ENCODE results near the gene DNAI7. TPM values are rescaled to one million over a fixed set of nuclear protein-coding genes. Genes with fewer than 3 reads are reported as not detected.

The DNAI7 gene
- total and polyA plus RNA-seq, 2 donors (not counting 1 experiment from before 2014, with no cell fraction given) = 0.62 TPM; not detected in 1

DNA sequence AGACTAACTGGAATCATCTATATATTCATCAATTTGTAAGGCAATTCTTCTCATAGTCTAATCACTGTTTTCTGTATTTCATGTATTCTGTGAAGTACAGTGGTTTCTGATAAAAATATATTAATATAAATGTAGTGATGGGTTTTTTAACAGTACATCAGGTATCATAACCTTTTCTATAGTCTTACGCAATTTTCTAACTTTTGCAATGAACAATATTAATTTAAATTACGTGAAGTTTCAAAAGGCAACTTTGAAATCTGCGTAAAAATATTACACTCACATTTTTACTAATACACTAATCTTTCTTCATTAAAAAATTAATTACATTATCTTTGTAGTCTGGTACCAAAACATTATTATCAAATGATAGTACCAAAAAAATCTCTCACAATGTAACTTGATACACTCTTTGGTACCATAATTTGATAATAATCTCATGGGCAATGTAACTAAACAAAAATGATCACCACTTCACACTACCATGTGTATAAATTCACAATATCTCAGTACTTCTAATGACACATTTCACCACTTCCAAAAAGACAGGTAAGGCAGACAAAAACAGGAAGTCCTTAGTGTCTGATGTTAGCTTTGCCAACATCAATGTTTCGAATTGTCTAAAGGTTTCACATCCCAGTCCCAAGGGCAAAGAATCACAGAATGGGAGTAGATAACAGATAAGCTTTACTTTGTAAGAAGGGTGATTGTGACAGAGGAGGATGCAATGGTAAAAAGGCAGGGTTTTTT lies 8.7 kb downstream of the DNAI7 start:
- Histone ChIP-seq H3K4me3 (ENCODE audit: control extremely low read depth in 1 of 5, extremely low read depth in 1 of 5, insufficient read depth in 1 of 5, low read depth in 2 of 5, low read length in 4 of 5) (peak overlapping the region in 2 of 5 experiments; percentile 45 to 51), H3K36me3 (replicated peaks in 1 of 2; ENCODE audit: control extremely low read depth in 1 of 2, control insufficient read depth in 1 of 2, extremely low read depth in 1 of 2, insufficient read depth in 2 of 2, low read length in 1 of 2) (no peaks in the 10 kb centered on the region), H3K4me2 (replicated peaks; ENCODE audit: low read depth, low read length, poor library complexity, severe bottlenecking) (peak overlapping the region; percentile 54), H3K79me2 (ENCODE audit: control insufficient read depth, insufficient read depth, low read length) (no peaks in the 10 kb centered on the region), H4K20me1 (ENCODE audit: control insufficient read depth, insufficient read depth, low read length, poor library complexity, severe bottlenecking) (no peaks in the 10 kb centered on the region), H3K27me3 (replicated peaks in 1 of 4; ENCODE audit: control extremely low read depth in 1 of 4, control insufficient read depth in 3 of 4, insufficient read depth in 4 of 4, low read length in 3 of 4) (no peaks in the 10 kb centered on the region), H3K9ac (ENCODE audit: low read length) (peak overlapping the region; percentile 42), H3K9me3 (ENCODE audit: control extremely low read depth in 1 of 3, control insufficient read depth in 2 of 3, insufficient read depth in 1 of 3, low read length in 2 of 3) (peaks cover 0 to 1% (median 0%) of the 10 kb centered on the region in 3 donors), H2AFZ (ENCODE audit: insufficient read depth, low read depth, low read length, poor library complexity, severe bottlenecking) (peak overlapping the region; percentile 40), H3K27ac (ENCODE audit: low read length in 2 of 2) (no peak overlapping the region), H3K4me1 (ENCODE audit: control insufficient read depth in 2 of 2, insufficient read depth in 2 of 2, low read length in 2 of 2) (peaks cover 0 to 3% of the 10 kb centered on the region in 2 donors)
- no peaks in the 10 kb centered on the region for H3K27me3 Mint-ChIP-seq
- no CpG with 5 or more reads among the region's 4 CpGs for WGBS (ENCODE audit: insufficient coverage)
- no peaks in the 10 kb centered on the region for H3K9me3 Mint-ChIP-seq (ENCODE audit: insufficient read depth)
- intact Hi-C loops (cut with micrococcal nuclease) = loop anchor here (1.0 kb wide), 1 partner anchor 31 kb away; no protein-coding TSS in a partner anchor
- ChIA-PET CTCF (interaction anchor here (0.6 to 1.4 kb wide), 2 partner anchors 9 to 31 kb away, joined by 3 read pairs; partner anchors contain the start of genes DNAI7 and ETFRF1), POLR2A (interaction anchor here (0.7 kb wide), 1 partner anchor 212 kb away, joined by 3 read pairs; no protein-coding TSS in a partner anchor)
- peak; percentile 37 for DNase-seq
- no peak for TF ChIP-seq EZH2 (IDR thresholded peaks at IDR 0.05; ENCODE audit: borderline replicate concordance, insufficient read depth, low read depth, low read length, poor library complexity, severe bottlenecking)
- TF ChIP-seq, protein P1, sequence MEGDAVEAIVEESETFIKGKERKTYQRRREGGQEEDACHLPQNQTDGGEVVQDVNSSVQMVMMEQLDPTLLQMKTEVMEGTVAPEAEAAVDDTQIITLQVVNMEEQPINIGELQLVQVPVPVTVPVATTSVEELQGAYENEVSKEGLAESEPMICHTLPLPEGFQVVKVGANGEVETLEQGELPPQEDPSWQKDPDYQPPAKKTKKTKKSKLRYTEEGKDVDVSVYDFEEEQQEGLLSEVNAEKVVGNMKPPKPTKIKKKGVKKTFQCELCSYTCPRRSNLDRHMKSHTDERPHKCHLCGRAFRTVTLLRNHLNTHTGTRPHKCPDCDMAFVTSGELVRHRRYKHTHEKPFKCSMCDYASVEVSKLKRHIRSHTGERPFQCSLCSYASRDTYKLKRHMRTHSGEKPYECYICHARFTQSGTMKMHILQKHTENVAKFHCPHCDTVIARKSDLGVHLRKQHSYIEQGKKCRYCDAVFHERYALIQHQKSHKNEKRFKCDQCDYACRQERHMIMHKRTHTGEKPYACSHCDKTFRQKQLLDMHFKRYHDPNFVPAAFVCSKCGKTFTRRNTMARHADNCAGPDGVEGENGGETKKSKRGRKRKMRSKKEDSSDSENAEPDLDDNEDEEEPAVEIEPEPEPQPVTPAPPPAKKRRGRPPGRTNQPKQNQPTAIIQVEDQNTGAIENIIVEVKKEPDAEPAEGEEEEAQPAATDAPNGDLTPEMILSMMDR (IDR thresholded peaks at IDR 0.05) = no peak
- H3K27ac Mint-ChIP-seq = peak overlapping the region; percentile 20
- H3K4me1 Mint-ChIP-seq = peaks cover 8% of the 10 kb centered on the region
- ATAC-seq (ENCODE audit: low read depth) = peak; percentile 39
- H3K4me3 Mint-ChIP-seq = peak overlapping the region; percentile 77

- TF ChIP-seq, protein P1 (IDR thresholded peaks at IDR 0.05) = no peak
- no peak for TF ChIP-seq EZH2 (IDR thresholded peaks at IDR 0.05; ENCODE audit: borderline replicate concordance, insufficient read depth, low read depth, low read length, poor library complexity, severe bottlenecking)
- no peak overlapping the region for H3K9ac ChIP-seq (ENCODE audit: low read length)
- no peak overlapping the region for H2AFZ ChIP-seq (ENCODE audit: insufficient read depth, low read depth, low read length, poor library complexity, severe bottlenecking)
- H3K27me3 ChIP-seq (replicated peaks in 1 of 4; ENCODE audit: control extremely low read depth in 1 of 4, control insufficient read depth in 3 of 4, insufficient read depth in 4 of 4, low read length in 3 of 4) = no peaks in the 10 kb centered on the region
- ChIA-PET POLR2A (no interaction called here), CTCF (interaction anchor here (0.7 kb wide), 1 partner anchor 110 kb away, joined by 3 read pairs; no protein-coding TSS in a partner anchor)
- no peak for DNase-seq
- ATAC-seq (ENCODE audit: low read depth) = no peak
- Mint-ChIP-seq H3K4me3 (no peak overlapping the region), H3K27ac (no peak overlapping the region), H3K9me3 (ENCODE audit: insufficient read depth) (no peaks in the 10 kb centered on the region), H3K4me1 (peaks cover 8% of the 10 kb centered on the region), H3K27me3 (no peaks in the 10 kb centered on the region)
- peaks cover 0 to 3% of the 10 kb centered on the region in 2 donors for H3K4me1 ChIP-seq (ENCODE audit: control insufficient read depth in 2 of 2, insufficient read depth in 2 of 2, low read length in 2 of 2)
- no peak overlapping the region for H3K27ac ChIP-seq (ENCODE audit: low read length in 2 of 2)
- H3K9me3 ChIP-seq (ENCODE audit: control extremely low read depth in 1 of 3, control insufficient read depth in 2 of 3, insufficient read depth in 1 of 3, low read length in 2 of 3) = peaks cover 0 to 3% (median 2%) of the 10 kb centered on the region in 3 donors
- intact Hi-C loops (cut with micrococcal nuclease) = no loop called here
- no peak overlapping the region for H3K4me2 ChIP-seq (replicated peaks; ENCODE audit: low read depth, low read length, poor library complexity, severe bottlenecking)
- H4K20me1 ChIP-seq (ENCODE audit: control insufficient read depth, insufficient read depth, low read length, poor library complexity, severe bottlenecking) = no peaks in the 10 kb centered on the region
- H3K4me3 ChIP-seq (ENCODE audit: control extremely low read depth in 1 of 5, extremely low read depth in 1 of 5, insufficient read depth in 1 of 5, low read depth in 2 of 5, low read length in 4 of 5) = no peak overlapping the region
- no CpG with 5 or more reads among the region's 2 CpGs for WGBS (ENCODE audit: insufficient coverage)
- H3K79me2 ChIP-seq (ENCODE audit: control insufficient read depth, insufficient read depth, low read length) = no peaks in the 10 kb centered on the region
- no peaks in the 10 kb centered on the region for H3K36me3 ChIP-seq (replicated peaks in 1 of 2; ENCODE audit: control extremely low read depth in 1 of 2, control insufficient read depth in 1 of 2, extremely low read depth in 1 of 2, insufficient read depth in 2 of 2, low read length in 1 of 2)
These were observed 10.8 kb downstream of the DNAI7 start for GRCh38 chr12:25184132-25184531.

Measured in B cell (primary cell).